WTC11 (cell line): ENCODE measurements around the gene FBXO36. TPM values are rescaled to one million over a fixed set of nuclear protein-coding genes. Genes with fewer than 3 reads are reported as not detected.

Experiments used
- ATAC-seq: fragments of 200-7000 bp; cut with Tn5 transposase; 2 replicates; pipeline ENCODE4 v1.10.0; 2021; ENCODE audit warnings: mild to moderate bottlenecking, moderate library complexity
- CTCF ChIA-PET: fragments of 300-600 bp; sonication (Branson Sonifier 250); formaldehyde crosslinking; loops from one replicate; lab custom pipeline; 2021; ENCODE audit warnings: antibody characterized with exemption; lab: Charles Lee
- POLR2A ChIA-PET: fragments of 350-600 bp; sonication (Branson Sonifier 250); formaldehyde crosslinking; loops from one replicate; lab custom pipeline; 2021; ENCODE audit warnings: antibody characterized with exemption; lab: Charles Lee
- DNase-seq: peaks from one replicate; pipeline ENCODE4 v3.0.0; 2021; ENCODE audit warnings: low spot score
- H3K27ac Mint-ChIP-seq: 2 replicates; pipeline ENCODE4 v1.8.0; 2021; ENCODE audit warnings: mixed read lengths
- H3K27me3 Mint-ChIP-seq: 2 replicates; pipeline ENCODE4 v1.8.0; 2021; ENCODE audit warnings: low read depth, mild to moderate bottlenecking, moderate library complexity, mixed read lengths
- H3K36me3 Mint-ChIP-seq: 2 replicates; pipeline ENCODE4 v1.8.0; 2021; ENCODE audit warnings: mixed read lengths
- H3K4me1 Mint-ChIP-seq: 2 replicates; pipeline ENCODE4 v1.8.0; 2022; ENCODE audit warnings: mixed read lengths
- H3K4me3 Mint-ChIP-seq: 2 replicates; pipeline ENCODE4 v1.8.0; 2021; ENCODE audit warnings: mild to moderate bottlenecking, moderate library complexity, mixed read lengths
- H3K9me3 Mint-ChIP-seq: 2 replicates; pipeline ENCODE4 v1.8.0; 2021; ENCODE audit warnings: mixed read lengths
- ETV6 ChIP-seq: sonication (generic); formaldehyde crosslinking; IDR thresholded peaks from 2 replicates; pipeline ENCODE4 v1.8.1; 2022; ENCODE audit warnings: mild to moderate bottlenecking, missing genetic modification reagents
- GABPB1 ChIP-seq: sonication (generic); formaldehyde crosslinking; IDR thresholded peaks from 2 replicates; pipeline ENCODE4 v1.8.1; 2023; ENCODE audit warnings: mild to moderate bottlenecking, missing genetic modification reagents
- JUN ChIP-seq: sonication (generic); formaldehyde crosslinking; IDR thresholded peaks from 2 replicates; pipeline ENCODE4 v1.8.0; 2023; ENCODE audit warnings: mild to moderate bottlenecking, missing genetic modification reagents
- KAT7 ChIP-seq: sonication (generic); formaldehyde crosslinking; IDR thresholded peaks from 2 replicates; pipeline ENCODE4 v1.8.1; 2023; ENCODE audit warnings: missing genetic modification reagents, mild to moderate bottlenecking, borderline replicate concordance
- MXD4 ChIP-seq: fragments of 250-450 bp; sonication (Bioruptor Pico); IDR thresholded peaks from 2 replicates; pipeline ENCODE4 v1.8.0; 2021; ENCODE audit warnings: mild to moderate bottlenecking, moderate library complexity, borderline replicate concordance
- SMAD3 ChIP-seq: sonication (generic); formaldehyde crosslinking; IDR thresholded peaks from 2 replicates; pipeline ENCODE4 v1.8.0; 2022; ENCODE audit warnings: missing genetic modification reagents, mild to moderate bottlenecking, borderline replicate concordance
- ZNF396 ChIP-seq: fragments of 250-450 bp; sonication (Bioruptor Pico); IDR thresholded peaks from 2 replicates; pipeline ENCODE4 v1.8.0; 2021; ENCODE audit warnings: mild to moderate bottlenecking, moderate library complexity, borderline replicate concordance
- total RNA-seq: library from RNA; stranded (reverse); gene quantifications from 3 replicates; pipeline ENCODE4 v1.2.3, GENCODE V29; 2021
- TF ChIP-seq, protein P1 (sequence below): sonication (generic); formaldehyde crosslinking; IDR thresholded peaks from 2 replicates; pipeline ENCODE4 v1.8.1; 2023; ENCODE audit warnings: mild to moderate bottlenecking, missing genetic modification reagents, borderline replicate concordance
- TF ChIP-seq, protein P2 (sequence below): sonication (generic); formaldehyde crosslinking; IDR thresholded peaks from 2 replicates; pipeline ENCODE4 v1.8.0; 2023; ENCODE audit warnings: missing genetic modification reagents, mild to moderate bottlenecking, borderline replicate concordance
- TF ChIP-seq, protein P3 (sequence below): sonication (generic); formaldehyde crosslinking; IDR thresholded peaks from 2 replicates; pipeline ENCODE4 v1.8.0; 2022; ENCODE audit warnings: mild to moderate bottlenecking, missing genetic modification reagents
- TF ChIP-seq, protein P4 (sequence below): sonication (generic); formaldehyde crosslinking; IDR thresholded peaks from 2 replicates; pipeline ENCODE4 v1.8.1; 2023; ENCODE audit warnings: mild to moderate bottlenecking, missing genetic modification reagents
- TF ChIP-seq, protein P5 (sequence below): sonication (generic); formaldehyde crosslinking; IDR thresholded peaks from 2 replicates; pipeline ENCODE4 v1.8.1; 2023; ENCODE audit warnings: mild to moderate bottlenecking, moderate library complexity, missing genetic modification reagents
- TF ChIP-seq, protein P6 (sequence below): fragments of 250-450 bp; sonication (Bioruptor Pico); IDR thresholded peaks from 2 replicates; pipeline ENCODE4 v1.8.0; 2021; ENCODE audit warnings: mild to moderate bottlenecking
- TF ChIP-seq, protein P7 (sequence below): sonication (generic); formaldehyde crosslinking; IDR thresholded peaks from 2 replicates; pipeline ENCODE4 v1.8.1; 2023; ENCODE audit warnings: mild to moderate bottlenecking, missing genetic modification reagents, moderate library complexity

Gene FBXO36
- total RNA-seq, 1 experiment from 2014 or later = 5.3 TPM

DNA sequence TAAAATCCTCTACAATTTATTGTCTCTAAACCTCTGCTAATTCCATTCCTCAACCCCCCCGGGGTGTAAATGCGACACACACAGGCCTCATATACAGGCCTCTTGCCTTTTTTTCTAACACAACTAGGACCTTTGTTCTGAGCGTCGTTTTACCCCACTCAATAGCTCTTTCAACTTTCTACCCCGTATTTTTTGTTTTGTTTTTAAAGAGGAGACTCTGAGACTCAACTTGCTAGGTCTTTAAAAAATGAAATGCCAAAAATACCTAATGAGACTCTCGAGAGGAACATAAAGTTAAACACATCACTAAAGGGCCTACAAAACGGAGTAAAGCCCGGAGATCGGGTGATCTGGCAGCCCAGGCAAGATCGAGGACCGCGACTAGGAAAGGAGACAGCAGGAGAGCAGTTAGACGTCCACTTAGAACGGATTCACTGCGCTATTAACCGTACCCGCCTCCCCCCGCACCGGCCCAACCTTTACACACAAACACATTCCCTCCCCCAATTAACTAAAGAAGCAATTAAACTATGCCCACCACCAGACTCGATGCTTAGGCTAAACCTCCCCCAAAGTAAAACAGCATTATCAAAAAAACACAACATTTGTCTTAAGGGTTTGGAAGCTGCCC, 2.2 kb upstream of the FBXO36 start (continued):
- TF ChIP-seq, protein P1, sequence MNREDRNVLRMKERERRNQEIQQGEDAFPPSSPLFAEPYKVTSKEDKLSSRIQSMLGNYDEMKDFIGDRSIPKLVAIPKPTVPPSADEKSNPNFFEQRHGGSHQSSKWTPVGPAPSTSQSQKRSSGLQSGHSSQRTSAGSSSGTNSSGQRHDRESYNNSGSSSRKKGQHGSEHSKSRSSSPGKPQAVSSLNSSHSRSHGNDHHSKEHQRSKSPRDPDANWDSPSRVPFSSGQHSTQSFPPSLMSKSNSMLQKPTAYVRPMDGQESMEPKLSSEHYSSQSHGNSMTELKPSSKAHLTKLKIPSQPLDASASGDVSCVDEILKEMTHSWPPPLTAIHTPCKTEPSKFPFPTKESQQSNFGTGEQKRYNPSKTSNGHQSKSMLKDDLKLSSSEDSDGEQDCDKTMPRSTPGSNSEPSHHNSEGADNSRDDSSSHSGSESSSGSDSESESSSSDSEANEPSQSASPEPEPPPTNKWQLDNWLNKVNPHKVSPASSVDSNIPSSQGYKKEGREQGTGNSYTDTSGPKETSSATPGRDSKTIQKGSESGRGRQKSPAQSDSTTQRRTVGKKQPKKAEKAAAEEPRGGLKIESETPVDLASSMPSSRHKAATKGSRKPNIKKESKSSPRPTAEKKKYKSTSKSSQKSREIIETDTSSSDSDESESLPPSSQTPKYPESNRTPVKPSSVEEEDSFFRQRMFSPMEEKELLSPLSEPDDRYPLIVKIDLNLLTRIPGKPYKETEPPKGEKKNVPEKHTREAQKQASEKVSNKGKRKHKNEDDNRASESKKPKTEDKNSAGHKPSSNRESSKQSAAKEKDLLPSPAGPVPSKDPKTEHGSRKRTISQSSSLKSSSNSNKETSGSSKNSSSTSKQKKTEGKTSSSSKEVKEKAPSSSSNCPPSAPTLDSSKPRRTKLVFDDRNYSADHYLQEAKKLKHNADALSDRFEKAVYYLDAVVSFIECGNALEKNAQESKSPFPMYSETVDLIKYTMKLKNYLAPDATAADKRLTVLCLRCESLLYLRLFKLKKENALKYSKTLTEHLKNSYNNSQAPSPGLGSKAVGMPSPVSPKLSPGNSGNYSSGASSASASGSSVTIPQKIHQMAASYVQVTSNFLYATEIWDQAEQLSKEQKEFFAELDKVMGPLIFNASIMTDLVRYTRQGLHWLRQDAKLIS (CRISPR knock-in tag) = no peak
- TF ChIP-seq, all 79 proteins: peak for 0

DNA sequence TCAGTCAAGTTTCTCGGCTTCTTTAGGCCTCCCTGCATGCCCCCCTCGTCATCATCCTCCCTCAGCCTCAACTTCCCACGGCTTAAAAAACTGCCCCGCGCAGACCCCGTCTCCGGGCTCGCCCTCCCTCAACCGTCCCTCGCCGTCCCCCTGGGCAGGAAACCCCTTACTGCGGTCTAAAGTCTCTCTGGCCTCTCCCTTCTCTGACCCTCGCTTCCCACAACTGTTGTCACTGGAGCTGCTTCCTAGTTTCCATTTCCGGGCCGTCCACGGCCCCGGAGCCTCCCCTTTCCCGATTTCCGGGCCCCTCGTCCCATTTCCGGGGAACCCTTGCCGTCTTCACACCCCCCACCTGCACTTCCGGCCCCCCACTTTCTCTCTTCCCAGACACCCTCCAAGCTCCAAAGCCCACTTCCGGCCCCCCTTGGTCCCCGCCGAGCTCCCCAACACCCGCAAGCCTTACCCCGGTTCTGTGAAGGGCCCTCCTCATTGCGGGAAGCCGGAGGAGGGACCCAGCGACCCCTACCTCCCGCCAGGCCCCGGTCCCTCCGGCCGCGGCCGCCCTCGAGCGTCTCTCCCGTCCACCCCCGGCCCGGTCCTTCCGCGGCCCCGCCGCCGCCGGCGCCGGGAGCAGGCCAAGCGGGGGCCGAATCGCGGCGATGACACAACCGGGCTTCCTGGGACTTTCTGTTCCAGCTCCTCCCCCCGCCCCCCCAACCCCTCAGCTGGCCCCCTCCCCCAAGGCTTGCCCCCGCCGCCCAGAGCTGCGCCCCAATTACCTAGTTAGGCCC, 1.0 kb upstream of the FBXO36 start:
- DNase-seq (peak; percentile 57), ATAC-seq (peak; percentile 21)
- POLR2A ChIA-PET = interaction anchor here (0.6 to 0.7 kb wide), 2 partner anchors 23 to 26 kb away, joined by 3 read pairs; no protein-coding TSS in a partner anchor
- CTCF ChIA-PET = interaction anchor here (0.9 to 2.0 kb wide), 4 partner anchors 10 to 146 kb away, joined by 3 to 10 read pairs (median 4); no protein-coding TSS in a partner anchor
- no peaks in the 10 kb centered on the region for H3K27me3 Mint-ChIP-seq
- peak overlapping the region; percentile 95 for H3K27ac Mint-ChIP-seq
- peaks cover 11% of the 10 kb centered on the region for H3K36me3 Mint-ChIP-seq
- H3K4me1 Mint-ChIP-seq = peaks cover 11% of the 10 kb centered on the region
- TF ChIP-seq, protein P2, sequence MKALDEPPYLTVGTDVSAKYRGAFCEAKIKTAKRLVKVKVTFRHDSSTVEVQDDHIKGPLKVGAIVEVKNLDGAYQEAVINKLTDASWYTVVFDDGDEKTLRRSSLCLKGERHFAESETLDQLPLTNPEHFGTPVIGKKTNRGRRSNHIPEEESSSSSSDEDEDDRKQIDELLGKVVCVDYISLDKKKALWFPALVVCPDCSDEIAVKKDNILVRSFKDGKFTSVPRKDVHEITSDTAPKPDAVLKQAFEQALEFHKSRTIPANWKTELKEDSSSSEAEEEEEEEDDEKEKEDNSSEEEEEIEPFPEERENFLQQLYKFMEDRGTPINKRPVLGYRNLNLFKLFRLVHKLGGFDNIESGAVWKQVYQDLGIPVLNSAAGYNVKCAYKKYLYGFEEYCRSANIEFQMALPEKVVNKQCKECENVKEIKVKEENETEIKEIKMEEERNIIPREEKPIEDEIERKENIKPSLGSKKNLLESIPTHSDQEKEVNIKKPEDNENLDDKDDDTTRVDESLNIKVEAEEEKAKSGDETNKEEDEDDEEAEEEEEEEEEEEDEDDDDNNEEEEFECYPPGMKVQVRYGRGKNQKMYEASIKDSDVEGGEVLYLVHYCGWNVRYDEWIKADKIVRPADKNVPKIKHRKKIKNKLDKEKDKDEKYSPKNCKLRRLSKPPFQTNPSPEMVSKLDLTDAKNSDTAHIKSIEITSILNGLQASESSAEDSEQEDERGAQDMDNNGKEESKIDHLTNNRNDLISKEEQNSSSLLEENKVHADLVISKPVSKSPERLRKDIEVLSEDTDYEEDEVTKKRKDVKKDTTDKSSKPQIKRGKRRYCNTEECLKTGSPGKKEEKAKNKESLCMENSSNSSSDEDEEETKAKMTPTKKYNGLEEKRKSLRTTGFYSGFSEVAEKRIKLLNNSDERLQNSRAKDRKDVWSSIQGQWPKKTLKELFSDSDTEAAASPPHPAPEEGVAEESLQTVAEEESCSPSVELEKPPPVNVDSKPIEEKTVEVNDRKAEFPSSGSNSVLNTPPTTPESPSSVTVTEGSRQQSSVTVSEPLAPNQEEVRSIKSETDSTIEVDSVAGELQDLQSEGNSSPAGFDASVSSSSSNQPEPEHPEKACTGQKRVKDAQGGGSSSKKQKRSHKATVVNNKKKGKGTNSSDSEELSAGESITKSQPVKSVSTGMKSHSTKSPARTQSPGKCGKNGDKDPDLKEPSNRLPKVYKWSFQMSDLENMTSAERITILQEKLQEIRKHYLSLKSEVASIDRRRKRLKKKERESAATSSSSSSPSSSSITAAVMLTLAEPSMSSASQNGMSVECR = no peak; the same call in 1 of the 2 replicates
- 0 out of 2 replicates have a peak, but pooled peaks have one; percentile 29 for TF ChIP-seq GABPB1 (CRISPR knock-in tag)
- peak; percentile 99 for TF ChIP-seq ETV6 (CRISPR knock-in tag)
- H3K9me3 Mint-ChIP-seq = no peaks in the 10 kb centered on the region
- peak overlapping the region; percentile 97 for H3K4me3 Mint-ChIP-seq

DNA sequence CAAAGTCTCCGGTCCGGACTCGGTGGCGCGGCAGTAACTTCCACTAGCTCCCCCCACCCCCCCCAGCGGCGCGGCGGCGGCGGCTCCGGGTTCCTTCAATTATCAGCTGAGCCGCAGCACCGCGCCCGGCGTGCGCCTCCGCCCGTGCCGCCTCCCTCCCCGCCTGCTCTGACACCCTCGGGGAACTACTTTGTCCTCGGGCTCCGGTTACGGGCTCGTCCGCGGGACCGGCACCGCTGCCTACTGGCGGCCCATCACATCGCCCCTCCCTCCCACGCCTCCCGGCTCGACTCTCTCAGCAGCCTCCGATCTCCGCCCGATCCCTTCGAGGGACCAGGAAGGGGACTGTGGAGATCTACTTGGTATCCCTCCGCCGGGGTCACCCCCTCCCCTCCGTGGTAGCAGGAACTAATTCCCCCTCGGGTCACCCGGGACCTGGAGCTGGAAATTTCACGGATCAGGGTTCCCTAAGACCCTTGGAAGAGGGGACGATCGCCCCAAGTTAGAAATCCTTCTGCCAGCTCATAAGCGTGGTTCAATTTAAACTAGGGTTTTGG, 333 bp upstream of the FBXO36 start, which contains the start of gene TRIP12:
Gene TRIP12 (minus strand): TSS at position 118 of the 557 bp plus-strand sequence. CDS start 41,930 bp downstream, outside the sequence.
- H3K36me3 Mint-ChIP-seq = peaks cover 8% of the 10 kb centered on the region
- POLR2A ChIA-PET = interaction anchor here (0.6 to 0.7 kb wide), 2 partner anchors 22 to 26 kb away, joined by 3 read pairs; no protein-coding TSS in a partner anchor
- TF ChIP-seq ZNF396 (CRISPR knock-in tag) = no peak
- TF ChIP-seq, protein P3, sequence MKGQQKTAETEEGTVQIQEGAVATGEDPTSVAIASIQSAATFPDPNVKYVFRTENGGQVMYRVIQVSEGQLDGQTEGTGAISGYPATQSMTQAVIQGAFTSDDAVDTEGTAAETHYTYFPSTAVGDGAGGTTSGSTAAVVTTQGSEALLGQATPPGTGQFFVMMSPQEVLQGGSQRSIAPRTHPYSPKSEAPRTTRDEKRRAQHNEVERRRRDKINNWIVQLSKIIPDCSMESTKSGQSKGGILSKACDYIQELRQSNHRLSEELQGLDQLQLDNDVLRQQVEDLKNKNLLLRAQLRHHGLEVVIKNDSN (CRISPR knock-in tag) = peak; percentile 54; the same call in 1 of the 2 replicates
- no peak for TF ChIP-seq JUN (CRISPR knock-in tag)
- TF ChIP-seq KAT7 = no peak
- TF ChIP-seq, protein P4, sequence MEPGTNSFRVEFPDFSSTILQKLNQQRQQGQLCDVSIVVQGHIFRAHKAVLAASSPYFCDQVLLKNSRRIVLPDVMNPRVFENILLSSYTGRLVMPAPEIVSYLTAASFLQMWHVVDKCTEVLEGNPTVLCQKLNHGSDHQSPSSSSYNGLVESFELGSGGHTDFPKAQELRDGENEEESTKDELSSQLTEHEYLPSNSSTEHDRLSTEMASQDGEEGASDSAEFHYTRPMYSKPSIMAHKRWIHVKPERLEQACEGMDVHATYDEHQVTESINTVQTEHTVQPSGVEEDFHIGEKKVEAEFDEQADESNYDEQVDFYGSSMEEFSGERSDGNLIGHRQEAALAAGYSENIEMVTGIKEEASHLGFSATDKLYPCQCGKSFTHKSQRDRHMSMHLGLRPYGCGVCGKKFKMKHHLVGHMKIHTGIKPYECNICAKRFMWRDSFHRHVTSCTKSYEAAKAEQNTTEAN (CRISPR knock-in tag) = no peak
- TF ChIP-seq, protein P5, sequence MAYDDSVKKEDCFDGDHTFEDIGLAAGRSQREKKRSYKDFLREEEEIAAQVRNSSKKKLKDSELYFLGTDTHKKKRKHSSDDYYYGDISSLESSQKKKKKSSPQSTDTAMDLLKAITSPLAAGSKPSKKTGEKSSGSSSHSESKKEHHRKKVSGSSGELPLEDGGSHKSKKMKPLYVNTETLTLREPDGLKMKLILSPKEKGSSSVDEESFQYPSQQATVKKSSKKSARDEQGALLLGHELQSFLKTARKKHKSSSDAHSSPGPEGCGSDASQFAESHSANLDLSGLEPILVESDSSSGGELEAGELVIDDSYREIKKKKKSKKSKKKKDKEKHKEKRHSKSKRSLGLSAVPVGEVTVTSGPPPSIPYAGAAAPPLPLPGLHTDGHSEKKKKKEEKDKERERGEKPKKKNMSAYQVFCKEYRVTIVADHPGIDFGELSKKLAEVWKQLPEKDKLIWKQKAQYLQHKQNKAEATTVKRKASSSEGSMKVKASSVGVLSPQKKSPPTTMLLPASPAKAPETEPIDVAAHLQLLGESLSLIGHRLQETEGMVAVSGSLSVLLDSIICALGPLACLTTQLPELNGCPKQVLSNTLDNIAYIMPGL (CRISPR knock-in tag) = peak; percentile 41; the same call in 1 of the 2 replicates
- TF ChIP-seq SMAD3 (CRISPR knock-in tag) = no peak
- TF ChIP-seq, protein P6, sequence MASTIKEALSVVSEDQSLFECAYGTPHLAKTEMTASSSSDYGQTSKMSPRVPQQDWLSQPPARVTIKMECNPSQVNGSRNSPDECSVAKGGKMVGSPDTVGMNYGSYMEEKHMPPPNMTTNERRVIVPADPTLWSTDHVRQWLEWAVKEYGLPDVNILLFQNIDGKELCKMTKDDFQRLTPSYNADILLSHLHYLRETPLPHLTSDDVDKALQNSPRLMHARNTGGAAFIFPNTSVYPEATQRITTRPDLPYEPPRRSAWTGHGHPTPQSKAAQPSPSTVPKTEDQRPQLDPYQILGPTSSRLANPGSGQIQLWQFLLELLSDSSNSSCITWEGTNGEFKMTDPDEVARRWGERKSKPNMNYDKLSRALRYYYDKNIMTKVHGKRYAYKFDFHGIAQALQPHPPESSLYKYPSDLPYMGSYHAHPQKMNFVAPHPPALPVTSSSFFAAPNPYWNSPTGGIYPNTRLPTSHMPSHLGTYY (CRISPR knock-in tag) = no peak
- TF ChIP-seq, protein P7, sequence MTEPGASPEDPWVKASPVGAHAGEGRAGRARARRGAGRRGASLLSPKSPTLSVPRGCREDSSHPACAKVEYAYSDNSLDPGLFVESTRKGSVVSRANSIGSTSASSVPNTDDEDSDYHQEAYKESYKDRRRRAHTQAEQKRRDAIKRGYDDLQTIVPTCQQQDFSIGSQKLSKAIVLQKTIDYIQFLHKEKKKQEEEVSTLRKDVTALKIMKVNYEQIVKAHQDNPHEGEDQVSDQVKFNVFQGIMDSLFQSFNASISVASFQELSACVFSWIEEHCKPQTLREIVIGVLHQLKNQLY = no peak
- TF ChIP-seq MXD4 (CRISPR knock-in tag) = no peak

More for the DNA sequence above, 333 bp upstream of the FBXO36 start, which contains the start of gene TRIP12:
- H3K27ac Mint-ChIP-seq = peak within 1 kb of the TSS; percentile 96
- ATAC-seq (peak; percentile 90), DNase-seq (peak; percentile 90)
- CTCF ChIA-PET = interaction anchor here (0.9 to 2.0 kb wide), 3 partner anchors 11 to 145 kb away, joined by 4 to 10 read pairs (median 5); no protein-coding TSS in a partner anchor
- H3K4me1 Mint-ChIP-seq = peaks cover 11% of the 10 kb centered on the region
- no peaks in the 10 kb centered on the region for H3K27me3 Mint-ChIP-seq
- no peaks in the 10 kb centered on the region for H3K9me3 Mint-ChIP-seq
- H3K4me3 Mint-ChIP-seq = peak within 1 kb of the TSS; percentile 97
